IMR-90 (cell line): Measurements from ENCODE around the gene TAS2R14. TPM values are rescaled to one million over a fixed set of nuclear protein-coding genes. Genes with fewer than 3 reads are reported as not detected.

Source experiments
- ATAC-seq: fragments of 200-7000 bp; cut with Tn5 transposase; 2 replicates; pipeline ENCODE4 v1.9.1; 2020; ENCODE audit warnings: low read depth, mild to moderate bottlenecking, moderate library complexity
- BruUV-seq: library from RNA; stranded (reverse); fragments of 400-500 nt; replicated peaks from 2 replicates; lab custom pipeline; 2021; lab: Mats Ljungman, UMichigan
- CTCF ChIA-PET: fragments of 300-600 bp; formaldehyde crosslinking; extraction: SDS; loops from one replicate; lab custom pipeline; 2021; ENCODE audit warnings: antibody characterized with exemption; lab: Yijun Ruan, JAX
- POLR2A ChIA-PET: fragments of 300-600 bp; sonication (Branson Sonifier 250); formaldehyde crosslinking; loops from one replicate; lab custom pipeline; 2022; ENCODE audit warnings: antibody characterized with exemption; ENCODE audit not compliant: unreplicated experiment; lab: Charles Lee
- DNase-seq: peaks from one replicate; pipeline ENCODE4 v3.0.0; 2013
- H2AFZ ChIP-seq: replicated peaks from 2 replicates; pipeline ENCODE3; 2013; ENCODE audit warnings: low read length, mild to moderate bottlenecking; ENCODE audit not compliant: poor library complexity
- H2AK5ac ChIP-seq: 2 replicates; pipeline ENCODE4 v1.6.1; 2013; ENCODE audit warnings: low read depth, low read length, inconsistent platforms
- H2AK9ac ChIP-seq: replicated peaks from 2 replicates; pipeline ENCODE3; 2013; ENCODE audit warnings: mild to moderate bottlenecking, low read depth, low read length, moderate library complexity; ENCODE audit not compliant: poor library complexity
- H2BK120ac ChIP-seq: 2 replicates; pipeline ENCODE4 v1.6.1; 2013; ENCODE audit warnings: low read depth, low read length, inconsistent platforms
- H2BK15ac ChIP-seq: 3 replicates; pipeline ENCODE4 v1.6.1; 2013; ENCODE audit warnings: low read depth, low read length, inconsistent platforms
- H2BK20ac ChIP-seq: 2 replicates; pipeline ENCODE4 v1.6.1; 2013; ENCODE audit warnings: low read depth, mild to moderate bottlenecking, inconsistent platforms, low read length, moderate library complexity
- H2BK5ac ChIP-seq: 2 replicates; pipeline ENCODE4 v1.6.1; 2013; ENCODE audit warnings: mild to moderate bottlenecking, low read depth, low read length, inconsistent platforms; ENCODE audit not compliant: poor library complexity, severe bottlenecking
- H3K14ac ChIP-seq: replicated peaks from 2 replicates; pipeline ENCODE4 v1.6.1; 2013; ENCODE audit warnings: low read depth, low read length, inconsistent platforms
- H3K18ac ChIP-seq: 2 replicates; pipeline ENCODE4 v1.6.1; 2013; ENCODE audit warnings: low read depth, low read length, control low read depth
- H3K23ac ChIP-seq: 2 replicates; pipeline ENCODE4 v1.6.1; 2013; ENCODE audit warnings: low read depth, low read length, inconsistent platforms
- H3K27ac ChIP-seq: 2 replicates; pipeline ENCODE4 v1.5.1; 2013; ENCODE audit warnings: mild to moderate bottlenecking, control low read depth, low read length; ENCODE audit not compliant: insufficient read depth
- H3K27me3 ChIP-seq: 2 replicates; pipeline ENCODE4 v1.6.1; 2013; ENCODE audit warnings: low read length; ENCODE audit not compliant: control insufficient read depth, insufficient read depth
- H3K36me3 ChIP-seq: 2 replicates; pipeline ENCODE4 v1.6.1; 2013; ENCODE audit warnings: low read length, mixed read lengths; ENCODE audit not compliant: control insufficient read depth, insufficient read depth
- H3K4ac ChIP-seq: 2 replicates; pipeline ENCODE4 v1.6.1; 2013; ENCODE audit warnings: low read depth, low read length, inconsistent platforms
- H3K4me1 ChIP-seq: 2 replicates; pipeline ENCODE4 v1.6.1; 2013; ENCODE audit warnings: low read length, mixed read lengths; ENCODE audit not compliant: control insufficient read depth, insufficient read depth
- H3K4me2 ChIP-seq: 2 replicates; pipeline ENCODE4 v1.6.1; 2013; ENCODE audit warnings: low read depth, mild to moderate bottlenecking, control low read depth, low read length, moderate library complexity
- H3K4me3 ChIP-seq: 2 replicates; pipeline ENCODE4 v1.5.1; 2013; ENCODE audit warnings: low read depth, mild to moderate bottlenecking, control low read depth, low read length, moderate library complexity; ENCODE audit not compliant: insufficient read depth
- H3K56ac ChIP-seq: 2 replicates; pipeline ENCODE4 v1.6.1; 2013; ENCODE audit warnings: low read length, inconsistent platforms; ENCODE audit not compliant: insufficient read depth; ENCODE audit errors: extremely low read depth
- H3K79me1 ChIP-seq, 2 experiments: 2 replicates each; pipeline ENCODE4 v1.6.1; 2013; ENCODE audit warnings: low read length in 2 of 2, inconsistent platforms in 1 of 2, low read depth in 1 of 2
- H3K9ac ChIP-seq: 2 replicates; pipeline ENCODE4 v1.6.1; 2013; ENCODE audit warnings: low read depth, low read length, control low read depth
- H3K9me1 ChIP-seq: 2 replicates; pipeline ENCODE4 v1.6.1; 2013; ENCODE audit warnings: low read length, inconsistent platforms; ENCODE audit not compliant: insufficient read depth
- H3K9me3 ChIP-seq: 2 replicates; pipeline ENCODE4 v1.6.1; 2013; ENCODE audit warnings: low read length; ENCODE audit not compliant: control insufficient read depth, insufficient read depth
- H4K20me1 ChIP-seq: 2 replicates; pipeline ENCODE4 v1.6.1; 2013; ENCODE audit warnings: low read length, inconsistent platforms; ENCODE audit not compliant: insufficient read depth
- H4K5ac ChIP-seq: 2 replicates; pipeline ENCODE4 v1.6.1; 2013; ENCODE audit warnings: mild to moderate bottlenecking, low read depth, low read length, control low read depth
- H4K8ac ChIP-seq, 2 experiments: 2 replicates each; pipeline ENCODE4 v1.6.1; 2013; ENCODE audit warnings: low read depth in 2 of 2, low read length in 2 of 2, control low read depth in 1 of 2, inconsistent platforms in 1 of 2
- H4K91ac ChIP-seq: 2 replicates; pipeline ENCODE4 v1.6.1; 2013; ENCODE audit warnings: low read depth, low read length, inconsistent platforms; ENCODE audit not compliant: insufficient read depth
- BHLHE40 ChIP-seq: fragments of 150-350 bp; IDR thresholded peaks from 2 replicates; pipeline ENCODE4 v1.6.1; 2016; ENCODE audit warnings: mild to moderate bottlenecking, low read depth, low read length
- CEBPB ChIP-seq: IDR thresholded peaks from 2 replicates; pipeline ENCODE4 v1.6.1; 2012; ENCODE audit warnings: low read depth, low read length, improper control_type of control experiment
- CHD1 ChIP-seq: IDR thresholded peaks from 2 replicates; pipeline ENCODE4 v1.6.1; 2012; ENCODE audit warnings: low read depth, low read length, improper control_type of control experiment
- FOS ChIP-seq: fragments of 150-350 bp; IDR thresholded peaks from 2 replicates; pipeline ENCODE4 v1.6.1; 2016; ENCODE audit warnings: low read depth, low read length
- MAFK ChIP-seq: IDR thresholded peaks from 2 replicates; pipeline ENCODE4 v1.6.1; 2012; ENCODE audit warnings: low read depth, low read length, improper control_type of control experiment
- MAZ ChIP-seq: IDR thresholded peaks from 2 replicates; pipeline ENCODE4 v1.6.1; 2012; ENCODE audit warnings: low read depth, mild to moderate bottlenecking, low read length, improper control_type of control experiment, moderate library complexity, borderline replicate concordance
- MXI1 ChIP-seq: IDR thresholded peaks from 2 replicates; pipeline ENCODE4 v1.6.1; 2012; ENCODE audit warnings: low read depth, mild to moderate bottlenecking, low read length, moderate library complexity, borderline replicate concordance
- NFE2L2 ChIP-seq: fragments of 150-350 bp; IDR thresholded peaks from 2 replicates; pipeline ENCODE4 v1.6.1; 2016; ENCODE audit warnings: low read depth, mild to moderate bottlenecking, low read length
- POLR2A ChIP-seq: IDR thresholded peaks from 2 replicates; pipeline ENCODE4 v1.6.1; 2012; ENCODE audit warnings: mild to moderate bottlenecking, low read depth, low read length
- RCOR1 ChIP-seq: IDR thresholded peaks from 2 replicates; pipeline ENCODE4 v1.6.1; 2012; ENCODE audit warnings: mild to moderate bottlenecking, low read length, improper control_type of control experiment; ENCODE audit not compliant: insufficient replicate concordance
- RFX5 ChIP-seq: IDR thresholded peaks from 2 replicates; pipeline ENCODE4 v1.8.0; 2012; ENCODE audit warnings: low read depth, mild to moderate bottlenecking, low read length, moderate library complexity
- SMC3 ChIP-seq: fragments of 150-350 bp; IDR thresholded peaks from 2 replicates; pipeline ENCODE4 v1.6.1; 2016; ENCODE audit warnings: low read depth, mild to moderate bottlenecking, antibody characterized with exemption, low read length, moderate library complexity
- USF2 ChIP-seq: fragments of 150-350 bp; IDR thresholded peaks from 2 replicates; pipeline ENCODE4 v1.6.1; 2017; ENCODE audit warnings: mild to moderate bottlenecking, antibody characterized with exemption, low read length, low read depth
- WGBS, 2 experiments: methylation state at CpG; one replicate each; pipeline versions ENCODE4 v1.1.5 to v1.1.7; 2013; ENCODE audit warnings: missing lambda C conversion rate in 2 of 2; ENCODE audit not compliant: insufficient read length in 1 of 2; ENCODE audit errors: extremely low coverage in 2 of 2; 5-methylcytosine and 5-hydroxymethylcytosine counted together
- dilution Hi-C: fragments of 300-500 bp; cut with HindIII; formaldehyde crosslinking; loops from one replicate; pipeline ENCODE4 v1.14.3; 2018; ENCODE audit warnings: low sequenced_read_pairs; ENCODE audit not compliant: unreplicated experiment
- in situ Hi-C: fragments of 300-500 bp; cut with MboI; formaldehyde crosslinking; loops from 3 replicates; pipeline ENCODE4 v1.14.3; 2019; ENCODE audit warnings: low sequenced_read_pairs, inconsistent platforms, mixed read lengths
- intact Hi-C: fragments of 100-400 bp; cut with micrococcal nuclease; formaldehyde crosslinking; loops from 2 replicates; pipeline ENCODE4 v1.10.0; 2022
- polyA plus RNA-seq, 3 experiments: library from polyadenylated mRNA; depleted of rRNA; stranded (reverse); fragments of >200 nt; gene quantifications; 2 replicates each; pipeline ENCODE4 v1.2.3, GENCODE V29; 2012; ENCODE audit warnings: low replicate concordance in 1 of 3
- total RNA-seq: library from RNA; depleted of rRNA; stranded (reverse); fragments of >200 nt; gene quantifications from 2 replicates; pipeline ENCODE4 v1.2.3, GENCODE V29; 2012
- TF ChIP-seq, protein P1 (sequence below): conservative IDR thresholded peaks from 2 replicates; pipeline ENCODE4 v1.5.1; 2012; ENCODE audit warnings: mild to moderate bottlenecking, low read depth, low read length, improper control_type of control experiment
- TF ChIP-seq, protein P2 (sequence below): fragments of 150-350 bp; IDR thresholded peaks from 2 replicates; pipeline ENCODE4 v1.6.1; 2016; ENCODE audit warnings: low read depth, mild to moderate bottlenecking, low read length, moderate library complexity, borderline replicate concordance

The TAS2R14 gene
- total and polyA plus RNA-seq, 2 of the 4 experiments (the other 2 are of a cell fraction), result 1.6 to 2.0 TPM

GRCh38 chr12:10909462-10909861 lies 29.6 kb downstream of the TAS2R14 start, which contains the start of gene TAS2R13:
TAS2R13 (minus strand) TSS chr12:10909562; CDS start chr12:10909298, 264 bp downstream.
- no peak within 1 kb of the TSS for H2BK15ac ChIP-seq
- no peaks in the 10 kb centered on the region; a peak in 1 of 4 replicates for H3K79me1 ChIP-seq
- dilution Hi-C loops (no loop called here), in situ Hi-C loops (no loop called here), intact Hi-C loops (no loop called here)
- H3K4me3 ChIP-seq, result no peak within 1 kb of the TSS
- WGBS, 2 experiments, result no CpG with 5 or more reads among the region's 1 CpG
- no peaks in the 10 kb centered on the region for H3K4me1 ChIP-seq
- H2BK20ac ChIP-seq, result no peak within 1 kb of the TSS
- H3K23ac ChIP-seq, result no peak within 1 kb of the TSS
- H4K8ac ChIP-seq, result no peak within 1 kb of the TSS
- TF ChIP-seq CHD1, result no peak
- no peak for TF ChIP-seq SMC3
- TF ChIP-seq RCOR1, result no peak
- TF ChIP-seq USF2, result no peak
- no peak for TF ChIP-seq BHLHE40
- TF ChIP-seq MAFK, result no peak
- no peak for TF ChIP-seq MXI1
- TF ChIP-seq FOS, result no peak
- no peak for TF ChIP-seq CEBPB
- no peak for TF ChIP-seq NFE2L2
- TF ChIP-seq, protein P1, sequence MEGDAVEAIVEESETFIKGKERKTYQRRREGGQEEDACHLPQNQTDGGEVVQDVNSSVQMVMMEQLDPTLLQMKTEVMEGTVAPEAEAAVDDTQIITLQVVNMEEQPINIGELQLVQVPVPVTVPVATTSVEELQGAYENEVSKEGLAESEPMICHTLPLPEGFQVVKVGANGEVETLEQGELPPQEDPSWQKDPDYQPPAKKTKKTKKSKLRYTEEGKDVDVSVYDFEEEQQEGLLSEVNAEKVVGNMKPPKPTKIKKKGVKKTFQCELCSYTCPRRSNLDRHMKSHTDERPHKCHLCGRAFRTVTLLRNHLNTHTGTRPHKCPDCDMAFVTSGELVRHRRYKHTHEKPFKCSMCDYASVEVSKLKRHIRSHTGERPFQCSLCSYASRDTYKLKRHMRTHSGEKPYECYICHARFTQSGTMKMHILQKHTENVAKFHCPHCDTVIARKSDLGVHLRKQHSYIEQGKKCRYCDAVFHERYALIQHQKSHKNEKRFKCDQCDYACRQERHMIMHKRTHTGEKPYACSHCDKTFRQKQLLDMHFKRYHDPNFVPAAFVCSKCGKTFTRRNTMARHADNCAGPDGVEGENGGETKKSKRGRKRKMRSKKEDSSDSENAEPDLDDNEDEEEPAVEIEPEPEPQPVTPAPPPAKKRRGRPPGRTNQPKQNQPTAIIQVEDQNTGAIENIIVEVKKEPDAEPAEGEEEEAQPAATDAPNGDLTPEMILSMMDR, result no peak
- TF ChIP-seq POLR2A, result no peak
- no peak for TF ChIP-seq MAZ
- TF ChIP-seq RFX5, result no peak
- TF ChIP-seq, protein P2, sequence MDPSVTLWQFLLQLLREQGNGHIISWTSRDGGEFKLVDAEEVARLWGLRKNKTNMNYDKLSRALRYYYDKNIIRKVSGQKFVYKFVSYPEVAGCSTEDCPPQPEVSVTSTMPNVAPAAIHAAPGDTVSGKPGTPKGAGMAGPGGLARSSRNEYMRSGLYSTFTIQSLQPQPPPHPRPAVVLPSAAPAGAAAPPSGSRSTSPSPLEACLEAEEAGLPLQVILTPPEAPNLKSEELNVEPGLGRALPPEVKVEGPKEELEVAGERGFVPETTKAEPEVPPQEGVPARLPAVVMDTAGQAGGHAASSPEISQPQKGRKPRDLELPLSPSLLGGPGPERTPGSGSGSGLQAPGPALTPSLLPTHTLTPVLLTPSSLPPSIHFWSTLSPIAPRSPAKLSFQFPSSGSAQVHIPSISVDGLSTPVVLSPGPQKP, result no peak
- H3K36me3 ChIP-seq, result no peaks in the 10 kb centered on the region
- no peak within 1 kb of the TSS for H3K4ac ChIP-seq
- H3K27ac ChIP-seq, result no peak within 1 kb of the TSS
- no peak within 1 kb of the TSS for H2AK9ac ChIP-seq
- no peak within 1 kb of the TSS for H2AK5ac ChIP-seq
- BruUV-seq, result no TSS peak
- POLR2A ChIA-PET, result no interaction called here
- no peak within 1 kb of the TSS for H3K14ac ChIP-seq
- no peak within 1 kb of the TSS for H3K18ac ChIP-seq
- no peak for ATAC-seq
- H4K91ac ChIP-seq, result no peak within 1 kb of the TSS
- H3K9ac ChIP-seq, result no peak within 1 kb of the TSS
- H4K20me1 ChIP-seq, result no peaks in the 10 kb centered on the region
- DNase-seq, result no peak
- H3K56ac ChIP-seq, result no peak within 1 kb of the TSS
- CTCF ChIA-PET, result interaction anchor here (0.5 to 1.0 kb wide), 2 partner anchors 9 to 10 kb away, joined by 3 to 4 read pairs; no protein-coding TSS in a partner anchor
- no peak within 1 kb of the TSS for H3K4me2 ChIP-seq
- no peaks in the 10 kb centered on the region for H3K27me3 ChIP-seq
- no peak within 1 kb of the TSS for H4K5ac ChIP-seq
- H2AFZ ChIP-seq, result no peak within 1 kb of the TSS
- no peaks in the 10 kb centered on the region for H3K9me3 ChIP-seq
- no peak within 1 kb of the TSS for H2BK120ac ChIP-seq
- H3K9me1 ChIP-seq, result no peaks in the 10 kb centered on the region
- no peak within 1 kb of the TSS for H2BK5ac ChIP-seq
